Tibial nerve (tissue), 3 donors: Measurements from ENCODE around the gene TNIK.
"Not testable (repeated sequence)": the region's sequence is repeated elsewhere in the genome, so short reads cannot be mapped to it uniquely, and the experiment has no call there.

Source experiments
- CTCF ChIP-seq, 5 experiments: fragments of 200-600 bp in 3 of 5; fragments of 450-650 bp in 2 of 5; sonication (generic) in 3 of 5; IDR thresholded peaks; one replicate each; pipeline ENCODE4 v1.5.1; 2016 to 2019; ENCODE audit warnings: antibody characterized with exemption in 5 of 5, mild to moderate bottlenecking in 3 of 5, moderate library complexity in 2 of 5
- POLR2A ChIP-seq, 2 donors: fragments of 450-650 bp; IDR thresholded peaks; one replicate each; pipeline ENCODE4 v1.6.1; 2017; ENCODE audit warnings: antibody characterized with exemption in 2 of 2, mild to moderate bottlenecking in 2 of 2, moderate library complexity in 2 of 2

GRCh38 chr3:171305823-171306222 lies 154.4 kb downstream of the TNIK start:
- not testable (repeated sequence) for TF ChIP-seq CTCF, POLR2A (IDR thresholded peaks at IDR 0.05)
